HG03575 (cell line): Measurements from ENCODE around the gene DNAJB2.
"Not testable (repeated sequence)": the region's sequence is repeated elsewhere in the genome, so short reads cannot be mapped to it uniquely, and the experiment has no call there.

Experiments used
- ATAC-seq: cut with Tn5 transposase; IDR thresholded peaks from one replicate; pipeline ENCODE4 v1.9.1; 2021; ENCODE audit not compliant: unreplicated experiment, insufficient number of reproducible peaks, low FRiP score; ENCODE audit errors: extremely low read depth

The DNAJB2 gene

GRCh38 chr2:219280651-219281050 is 1.5 kb downstream of the DNAJB2 start:
- no peak for ATAC-seq

GRCh38 chr2:219281588-219281987 is 2.4 kb downstream of the DNAJB2 start:
- ATAC-seq, result no peak

GRCh38 chr2:219282375-219282774 is 3.2 kb downstream of the DNAJB2 start:
- ATAC-seq, result no peak

- no peak for ATAC-seq
Observed at GRCh38 chr2:219282943-219283581, 3.9 kb downstream of the DNAJB2 start.

GRCh38 chr2:219284501-219285372 is 5.6 kb downstream of the DNAJB2 start:
- no peak for ATAC-seq

GRCh38 chr2:219285373-219285735 is 6.2 kb downstream of the DNAJB2 start:
- no peak for ATAC-seq

- ATAC-seq, result no peak
Observed at GRCh38 chr2:219285894-219286425, 6.8 kb downstream of the DNAJB2 start.

GRCh38 chr2:219286436-219287115 is 7.4 kb downstream of the DNAJB2 start:
- no peak for ATAC-seq

- ATAC-seq, result not testable (repeated sequence)
Observed at GRCh38 chr2:219287116-219287440, 7.9 kb downstream of the DNAJB2 start.

GRCh38 chr2:219287580-219288265 is 8.6 kb downstream of the DNAJB2 start:
- ATAC-seq, result no peak

GRCh38 chr2:219289195-219289536 is 10.0 kb downstream of the DNAJB2 start:
- no peak for ATAC-seq

GRCh38 chr2:219289537-219290361 is 10.6 kb downstream of the DNAJB2 start:
- ATAC-seq, result no peak

GRCh38 chr2:219290381-219291171 is 11.4 kb downstream of the DNAJB2 start:
- ATAC-seq, result no peak

GRCh38 chr2:219291394-219291793 is 12.2 kb downstream of the DNAJB2 start:
- no peak for ATAC-seq

GRCh38 chr2:219291910-219292490 is 12.8 kb downstream of the DNAJB2 start:
- no peak for ATAC-seq

- ATAC-seq, result no peak
Observed at GRCh38 chr2:219292616-219293015, 13.4 kb downstream of the DNAJB2 start.

- no peak for ATAC-seq
Observed at GRCh38 chr2:219293736-219294231, 14.6 kb downstream of the DNAJB2 start.
